Measurements from ENCODE around the gene TMEM272.

- TF ChIP-seq, protein P1, sequence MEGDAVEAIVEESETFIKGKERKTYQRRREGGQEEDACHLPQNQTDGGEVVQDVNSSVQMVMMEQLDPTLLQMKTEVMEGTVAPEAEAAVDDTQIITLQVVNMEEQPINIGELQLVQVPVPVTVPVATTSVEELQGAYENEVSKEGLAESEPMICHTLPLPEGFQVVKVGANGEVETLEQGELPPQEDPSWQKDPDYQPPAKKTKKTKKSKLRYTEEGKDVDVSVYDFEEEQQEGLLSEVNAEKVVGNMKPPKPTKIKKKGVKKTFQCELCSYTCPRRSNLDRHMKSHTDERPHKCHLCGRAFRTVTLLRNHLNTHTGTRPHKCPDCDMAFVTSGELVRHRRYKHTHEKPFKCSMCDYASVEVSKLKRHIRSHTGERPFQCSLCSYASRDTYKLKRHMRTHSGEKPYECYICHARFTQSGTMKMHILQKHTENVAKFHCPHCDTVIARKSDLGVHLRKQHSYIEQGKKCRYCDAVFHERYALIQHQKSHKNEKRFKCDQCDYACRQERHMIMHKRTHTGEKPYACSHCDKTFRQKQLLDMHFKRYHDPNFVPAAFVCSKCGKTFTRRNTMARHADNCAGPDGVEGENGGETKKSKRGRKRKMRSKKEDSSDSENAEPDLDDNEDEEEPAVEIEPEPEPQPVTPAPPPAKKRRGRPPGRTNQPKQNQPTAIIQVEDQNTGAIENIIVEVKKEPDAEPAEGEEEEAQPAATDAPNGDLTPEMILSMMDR (IDR thresholded peaks at IDR 0.05; ENCODE audit: insufficient read depth, low read length) = no peak
- TF ChIP-seq POLR2AphosphoS5 (IDR thresholded peaks at IDR 0.05; ENCODE audit: low read depth) (no peak), GABPA (IDR thresholded peaks at IDR 0.05; ENCODE audit: low read depth) (no peak)
These were observed 77.9 kb downstream of the TMEM272 start for GRCh38 chr13:51767100-51767499.

All from HL-60 (cell line).